B cell (primary cell): Measurements from ENCODE around the gene BCL2L13.

Source experiments
- EZH2 ChIP-seq: IDR thresholded peaks from 2 replicates; pipeline ENCODE4 v1.6.1; 2012; ENCODE audit warnings: borderline replicate concordance, low read depth, mild to moderate bottlenecking, moderate library complexity, low read length; ENCODE audit not compliant: insufficient read depth, poor library complexity, severe bottlenecking
- TF ChIP-seq, protein P1 (sequence below): fragments of 200-600 bp; IDR thresholded peaks from one replicate; pipeline ENCODE4 v1.8.0; 2022; ENCODE audit warnings: antibody characterized with exemption, mild to moderate bottlenecking

GRCh38 chr22:17700778-17701177, 62.2 kb downstream of the BCL2L13 start:
- TF ChIP-seq, protein P1, sequence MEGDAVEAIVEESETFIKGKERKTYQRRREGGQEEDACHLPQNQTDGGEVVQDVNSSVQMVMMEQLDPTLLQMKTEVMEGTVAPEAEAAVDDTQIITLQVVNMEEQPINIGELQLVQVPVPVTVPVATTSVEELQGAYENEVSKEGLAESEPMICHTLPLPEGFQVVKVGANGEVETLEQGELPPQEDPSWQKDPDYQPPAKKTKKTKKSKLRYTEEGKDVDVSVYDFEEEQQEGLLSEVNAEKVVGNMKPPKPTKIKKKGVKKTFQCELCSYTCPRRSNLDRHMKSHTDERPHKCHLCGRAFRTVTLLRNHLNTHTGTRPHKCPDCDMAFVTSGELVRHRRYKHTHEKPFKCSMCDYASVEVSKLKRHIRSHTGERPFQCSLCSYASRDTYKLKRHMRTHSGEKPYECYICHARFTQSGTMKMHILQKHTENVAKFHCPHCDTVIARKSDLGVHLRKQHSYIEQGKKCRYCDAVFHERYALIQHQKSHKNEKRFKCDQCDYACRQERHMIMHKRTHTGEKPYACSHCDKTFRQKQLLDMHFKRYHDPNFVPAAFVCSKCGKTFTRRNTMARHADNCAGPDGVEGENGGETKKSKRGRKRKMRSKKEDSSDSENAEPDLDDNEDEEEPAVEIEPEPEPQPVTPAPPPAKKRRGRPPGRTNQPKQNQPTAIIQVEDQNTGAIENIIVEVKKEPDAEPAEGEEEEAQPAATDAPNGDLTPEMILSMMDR = no peak
- no peak for TF ChIP-seq EZH2
